ENCODE results near the gene KLHL22.

Gene KLHL22

DNA sequence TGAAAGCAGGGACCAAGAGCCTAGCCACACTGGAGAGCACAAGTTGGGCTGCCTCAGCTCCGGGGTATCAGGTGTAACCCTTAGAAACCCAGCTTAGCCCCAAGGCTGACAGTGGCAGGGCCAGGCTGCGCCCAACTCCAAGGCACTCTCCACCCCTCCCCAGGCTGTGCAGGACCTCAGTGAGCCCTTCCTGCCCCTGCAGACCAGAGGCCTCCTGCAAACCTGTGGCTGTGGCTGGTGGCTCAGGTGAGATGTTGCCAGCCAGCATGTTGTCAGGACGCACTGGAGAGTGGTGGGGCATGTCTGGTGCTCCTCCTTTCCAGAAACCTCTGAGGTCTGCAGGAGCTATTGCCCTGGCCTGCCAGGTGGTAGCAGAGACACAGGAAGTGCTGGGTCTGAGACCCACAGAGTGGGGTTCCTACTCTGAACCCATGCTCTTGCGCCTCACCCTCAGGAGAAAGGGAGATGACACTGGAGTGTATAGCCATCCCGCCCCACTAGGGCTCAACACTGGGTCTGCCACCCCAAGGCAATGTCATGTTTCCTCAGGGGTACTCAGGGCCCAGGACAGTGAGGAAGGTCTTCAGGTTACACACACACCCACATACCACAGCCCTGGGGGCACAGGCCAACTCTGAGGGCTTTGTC lies 55.5 kb downstream of the KLHL22 start:
- FAIRE-seq: no peak
- no peak for DNase-seq (ENCODE audit: insufficient read length, low spot score)

GRCh38 chr22:20439556-20439927 lies 56.1 kb downstream of the KLHL22 start:
- FAIRE-seq (no peak), DNase-seq (ENCODE audit: insufficient read length, low spot score) (no peak)
- no peak for TF ChIP-seq CTCF (IDR thresholded peaks at IDR 0.05; ENCODE audit: insufficient read depth, missing control alignments)

More for the DNA sequence above, 55.5 kb downstream of the KLHL22 start:
- TF ChIP-seq CTCF (IDR thresholded peaks at IDR 0.05; ENCODE audit: insufficient read depth, missing control alignments): no peak

DNA sequence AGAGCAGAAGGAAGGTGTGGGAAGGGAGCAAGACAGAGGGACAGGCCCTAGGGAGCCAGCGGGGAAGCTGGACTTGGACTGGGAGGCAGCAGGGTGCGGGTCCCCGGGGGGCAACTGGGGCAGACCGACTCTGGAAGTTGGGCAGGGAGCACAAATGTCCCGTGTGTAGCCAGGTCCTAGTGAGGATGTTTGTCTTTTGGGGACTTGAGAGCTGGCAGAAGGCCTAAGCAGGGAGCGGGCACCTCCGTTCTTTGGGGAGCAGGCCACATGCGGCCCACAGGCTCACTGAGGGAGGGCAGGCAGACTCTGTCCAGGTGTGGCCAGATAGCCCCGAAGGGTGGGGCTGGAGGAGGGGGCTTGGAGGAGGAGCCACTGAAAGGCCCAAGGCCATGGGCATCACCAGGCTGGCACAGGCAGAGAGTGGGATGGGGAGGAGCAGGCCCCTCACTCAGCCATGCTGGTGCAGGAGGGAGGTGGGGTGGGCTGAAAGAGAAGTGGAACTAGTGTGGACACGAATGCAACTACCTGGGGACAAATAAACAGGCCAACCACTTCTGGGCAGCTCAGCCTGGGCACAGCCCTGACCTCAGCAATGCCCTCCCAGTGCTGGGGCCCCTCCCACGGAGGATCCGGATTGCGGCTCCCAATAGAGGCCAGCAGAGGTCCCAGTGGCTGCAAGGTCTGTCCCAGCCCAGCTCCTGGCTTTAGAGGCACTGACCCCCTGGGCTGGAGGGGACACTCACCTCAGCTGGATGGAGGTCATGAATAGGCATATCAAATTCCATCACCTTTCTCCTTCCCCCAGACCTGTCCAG lies 56.7 kb downstream of the KLHL22 start:
- FAIRE-seq: no peak
- no peak for TF ChIP-seq CTCF (IDR thresholded peaks at IDR 0.05; ENCODE audit: insufficient read depth, missing control alignments)
- no peak for DNase-seq (ENCODE audit: insufficient read length, low spot score)

- DNase-seq (ENCODE audit: insufficient read length, low spot score) (peak; percentile 14), FAIRE-seq (no peak)
- TF ChIP-seq CTCF (IDR thresholded peaks at IDR 0.05; ENCODE audit: insufficient read depth, missing control alignments): no peak
These were observed 57.2 kb downstream of the KLHL22 start for GRCh38 chr22:20438427-20438677.

DNA sequence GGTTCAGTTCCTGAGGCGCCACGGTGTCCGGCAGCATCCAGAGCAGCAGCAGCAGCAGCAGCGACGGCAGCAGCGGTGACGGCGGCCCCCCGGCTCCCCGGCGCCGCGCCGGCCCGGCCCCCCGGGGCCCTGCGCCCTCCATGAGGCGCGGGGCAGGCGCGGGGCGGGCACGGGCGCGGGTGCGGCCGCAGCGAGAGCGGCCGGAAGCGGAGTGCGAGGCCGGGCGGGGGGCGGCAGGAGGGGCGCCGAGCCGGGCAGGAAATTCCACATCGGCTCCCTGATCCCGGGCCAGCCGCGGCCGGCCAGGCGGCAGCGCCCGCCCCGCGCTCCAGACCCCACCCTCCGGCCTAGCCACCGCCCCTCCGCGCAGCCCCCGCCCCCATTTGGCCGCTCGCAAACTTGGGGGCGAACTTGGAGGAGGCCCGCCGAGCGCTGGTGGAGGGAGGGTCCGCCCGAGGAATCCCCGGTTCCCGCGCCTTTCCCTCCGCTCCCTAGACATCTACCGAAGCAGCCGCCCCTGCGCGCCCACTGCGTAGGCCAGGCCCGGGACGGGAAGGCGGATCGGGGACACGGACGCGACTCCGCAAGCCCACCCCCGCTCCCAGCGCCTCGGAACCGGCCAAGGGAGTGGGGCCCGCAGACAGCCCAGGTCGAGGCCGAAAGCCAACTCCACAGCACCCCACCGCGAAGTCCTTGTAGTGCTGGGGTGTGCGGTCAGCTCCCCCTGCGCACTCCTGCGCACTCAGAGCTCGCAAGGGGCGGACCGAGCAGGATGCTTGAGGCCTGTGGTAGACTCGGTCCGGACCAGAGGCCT lies 57.8 kb downstream of the KLHL22 start, which contains the start of gene SCARF2:
TSS of gene SCARF2 (minus strand) at position 213 of the 814 bp plus-strand sequence. CDS start at position 142, 71 bp downstream.
- no peak for TF ChIP-seq CTCF (IDR thresholded peaks at IDR 0.05; ENCODE audit: insufficient read depth, missing control alignments)
- FAIRE-seq: no peak
- DNase-seq (ENCODE audit: insufficient read length, low spot score): peak; percentile 57

DNA sequence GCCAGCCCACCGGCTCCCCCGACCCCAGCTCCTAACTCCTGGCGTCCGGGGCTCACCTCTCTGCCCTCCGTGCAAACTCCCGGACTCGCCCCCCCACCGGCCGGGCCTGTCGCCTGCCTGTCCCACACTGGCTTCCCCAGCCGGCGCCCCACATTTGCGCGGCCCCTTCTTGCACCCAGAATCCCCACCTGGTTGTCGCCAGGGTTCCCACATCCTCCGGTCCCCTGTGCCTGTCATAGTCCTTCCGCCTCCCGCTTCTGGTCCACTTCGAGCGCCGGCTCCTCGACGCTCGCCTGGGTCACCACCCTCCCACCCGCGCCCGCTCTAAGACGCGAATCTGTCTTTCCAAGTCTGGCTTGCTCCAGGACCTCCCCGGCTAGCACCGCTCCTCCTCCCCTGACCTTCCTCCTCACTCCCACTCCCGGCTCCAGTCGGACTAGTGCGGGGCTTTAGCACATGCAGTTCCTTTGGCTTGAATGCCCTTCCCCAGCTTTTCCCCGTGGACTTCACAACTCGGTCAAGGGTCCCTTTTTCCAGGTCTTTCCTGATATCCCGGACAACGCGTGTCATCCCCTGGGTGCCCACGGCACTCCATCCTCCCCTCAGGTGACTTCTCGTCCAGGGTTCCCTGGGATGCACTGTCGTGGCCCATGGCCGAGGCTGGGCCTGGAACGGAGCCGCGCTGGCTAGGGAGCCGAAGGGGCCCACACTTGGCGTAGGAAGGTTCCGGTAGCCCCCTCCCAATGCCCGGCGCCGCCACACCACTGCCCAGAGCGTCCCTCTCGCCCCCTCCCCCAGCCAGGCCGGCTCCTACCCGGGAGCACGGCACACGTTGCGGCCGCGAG lies 58.6 kb downstream of the KLHL22 start:
- DNase-seq (ENCODE audit: insufficient read length, low spot score): peak; percentile 46
- FAIRE-seq: no peak
- no peak for TF ChIP-seq CTCF (IDR thresholded peaks at IDR 0.05; ENCODE audit: insufficient read depth, missing control alignments)

Measured in D721Med (cell line).